Measurements from ENCODE around the gene ITGA5. TPM values are rescaled to one million over a fixed set of nuclear protein-coding genes. Genes with fewer than 3 reads are reported as not detected.

ITGA5 gene
- total RNA-seq, 1 experiment from 2014 or later: 49.1 TPM

Other genes with a start within 250 kb of the ITGA5 start
- 52.2 and 64.7 TPM in 2 replicates for gene SMUG1, start 230.3 kb downstream of the ITGA5 start, total RNA-seq (2014; rRNA removed; shearing (Covaris generic))
- gene CBX5, start 139.1 kb downstream of the ITGA5 start, total RNA-seq (2014; rRNA removed; shearing (Covaris generic)): 59.0 and 67.6 TPM in 2 replicates
- 312 and 417 TPM in 2 replicates for gene HNRNPA1, start 138.5 kb downstream of the ITGA5 start, total RNA-seq (2014; rRNA removed; shearing (Covaris generic))
- gene NFE2, start 118.3 kb downstream of the ITGA5 start, total RNA-seq (2014; rRNA removed; shearing (Covaris generic)): 13.7 and 18.5 TPM in 2 replicates
- 219 and 225 TPM in 2 replicates for gene COPZ1, start 94.1 kb downstream of the ITGA5 start, total RNA-seq (2014; rRNA removed; shearing (Covaris generic))
- 1.0 TPM in 1 of 2 replicates, not detected in the other for gene GPR84, start 54.8 kb downstream of the ITGA5 start, total RNA-seq (2014; rRNA removed; shearing (Covaris generic))
- 6.0 and 8.6 TPM in 2 replicates for gene ZNF385A, start 34.5 kb downstream of the ITGA5 start, total RNA-seq (2014; rRNA removed; shearing (Covaris generic))
- not detected in 2 replicates for gene GTSF1, start 54.3 kb upstream of the ITGA5 start, total RNA-seq (2014; rRNA removed; shearing (Covaris generic))
- gene NCKAP1L, start 78.5 kb upstream of the ITGA5 start, total RNA-seq (2014; rRNA removed; shearing (Covaris generic)): not detected in 2 replicates
- gene PDE1B, start 130.3 kb upstream of the ITGA5 start, total RNA-seq (2014; rRNA removed; shearing (Covaris generic)): not detected in 2 replicates
- gene PPP1R1A, start 169.4 kb upstream of the ITGA5 start, total RNA-seq (2014; rRNA removed; shearing (Covaris generic)): not detected in 2 replicates
- gene LACRT, start 215.6 kb upstream of the ITGA5 start, total RNA-seq (2014; rRNA removed; shearing (Covaris generic)): not detected in 2 replicates
- gene DCD, start 229.1 kb upstream of the ITGA5 start, total RNA-seq (2014; rRNA removed; shearing (Covaris generic)): not detected in 2 replicates

Data from G401 (cell line).